ENCODE data around the gene LITAFD. TPM values are rescaled to one million over a fixed set of nuclear protein-coding genes. Genes with fewer than 3 reads are reported as not detected.

Gene LITAFD
- total and polyA plus RNA-seq, 10 of the 15 experiments (the other 5 are each of a cell fraction or from before 2014, with no cell fraction given), result not detected

DNA sequence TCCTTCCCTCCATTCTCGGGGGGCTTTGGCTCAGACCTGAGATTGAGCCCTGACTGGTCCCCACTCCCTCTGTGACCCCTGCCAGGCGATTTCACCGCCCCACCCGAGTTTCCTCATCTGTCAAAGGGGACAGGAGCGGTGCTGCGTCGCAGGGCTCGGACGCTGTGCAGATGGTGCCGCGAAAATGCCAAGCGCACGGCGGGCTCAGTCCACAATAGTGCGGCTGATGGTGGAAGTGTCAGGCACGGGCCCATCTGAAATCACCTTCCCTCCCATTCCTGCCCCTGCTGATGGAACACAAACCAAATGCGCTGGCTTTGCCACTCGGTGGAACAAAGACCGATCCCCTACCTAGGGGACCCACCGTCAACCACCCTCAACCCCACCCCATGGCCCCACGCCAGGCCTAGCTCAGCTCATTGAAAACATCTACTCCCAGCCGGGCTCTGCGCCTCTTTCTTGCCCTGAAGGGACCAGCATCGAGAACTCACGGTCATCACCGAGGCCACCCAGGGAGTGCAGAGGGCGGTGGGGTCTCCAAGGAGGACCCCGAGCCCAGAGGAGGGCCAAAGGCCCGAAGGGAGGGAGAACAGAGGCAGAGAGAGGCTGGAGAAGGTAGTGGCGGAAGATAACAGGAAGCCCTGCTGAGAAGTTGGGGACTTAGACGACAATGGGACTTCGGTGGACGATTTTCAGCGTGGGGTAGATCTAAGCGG is 14.8 kb upstream of the LITAFD start:
- Histone ChIP-seq H3K36me3 (ENCODE audit: control insufficient read depth in 2 of 2, insufficient read depth in 2 of 2, low read length in 1 of 2) (peaks cover 3 to 13% of the 10 kb centered on the region in 2 experiments; a peak in 2 of 4 replicates), H3K27me3 (replicated peaks in 1 of 2; ENCODE audit: control insufficient read depth in 2 of 2, insufficient read depth in 2 of 2, low read length in 1 of 2) (no peaks in the 10 kb centered on the region), H3K9me3 (replicated peaks; ENCODE audit: control insufficient read depth, insufficient read depth, low read length) (no peaks in the 10 kb centered on the region; the same call in 2 of the 3 replicates), H3K79me2 (ENCODE audit: control insufficient read depth, insufficient read depth, low read length) (peaks cover 58% of the 10 kb centered on the region), H3K9ac (ENCODE audit: control insufficient read depth, insufficient read depth, low read length) (peak overlapping the region; percentile 95), H3K4me3 (peak overlapping the region; percentile 95), H3K4me1 (ENCODE audit: control insufficient read depth, insufficient read depth, low read length) (peaks cover 32% of the 10 kb centered on the region), H4K20me1 (ENCODE audit: control insufficient read depth, insufficient read depth) (peaks cover 3% of the 10 kb centered on the region; the same call in 1 of the 2 replicates), H3K4me2 (ENCODE audit: control insufficient read depth, insufficient read depth) (peak overlapping the region; percentile 94), H3K27ac (ENCODE audit: control insufficient read depth, insufficient read depth) (peak overlapping the region; percentile 90), H2AFZ (ENCODE audit: control insufficient read depth, low read depth, low read length) (peak overlapping the region; percentile 26)
- no TSS peak for BruUV-seq (replicated peaks)
- intact Hi-C loops (cut with micrococcal nuclease; ENCODE audit: unreplicated experiment) (no loop called here), in situ Hi-C loops (cut with MboI) (no loop called here)
- ATAC-seq (no peak), DNase-seq (ENCODE audit: low read depth, low spot score) (no peak), FAIRE-seq (no peak)
- ChIA-PET SMC1A (ENCODE audit: uncharacterized antibody, unreplicated experiment) (interaction anchor here (2.0 kb wide), 1 partner anchor 14 kb away, joined by 6 read pairs; no protein-coding TSS in a partner anchor), RAD21 (ENCODE audit: unreplicated experiment) (interaction anchor here (0.5 to 3.1 kb wide), 4 partner anchors 10 to 1956 kb away, joined by 3 to 26 read pairs (median 4); no protein-coding TSS in a partner anchor), CTCF (interaction anchor here (3.1 kb wide), 1 partner anchor 13 kb away, joined by 30 read pairs; no protein-coding TSS in a partner anchor), POLR2A (interaction anchor here (0.6 to 2.2 kb wide), 5 partner anchors 11 to 224 kb away, joined by 4 to 8 read pairs (median 5); partner anchors contain the start of genes HAPSTR1 and TMEM186)
- WGBS (ENCODE audit: insufficient coverage, insufficient replicate concordance, low lambda C conversion rate, missing lambda C conversion rate), result 3% methylated on average over 35 of the region's 35 CpGs
- TF ChIP-seq RB1 (IDR thresholded peaks at IDR 0.05; ENCODE audit: borderline replicate concordance) (peak; percentile 19; the same call in 1 of the 2 replicates), SMAD5 (IDR thresholded peaks at IDR 0.05; ENCODE audit: low read depth) (no peak), POLR2A (IDR thresholded peaks at IDR 0.05; ENCODE audit: low read depth, low read length) (peak; percentile 48; the same call in 1 of the 2 replicates), CHD2 (IDR thresholded peaks at IDR 0.05; ENCODE audit: borderline replicate concordance, low read depth, low read length) (0 out of 2 replicates have a peak, but pooled peaks have one; percentile 30)
- TF ChIP-seq, protein P1, sequence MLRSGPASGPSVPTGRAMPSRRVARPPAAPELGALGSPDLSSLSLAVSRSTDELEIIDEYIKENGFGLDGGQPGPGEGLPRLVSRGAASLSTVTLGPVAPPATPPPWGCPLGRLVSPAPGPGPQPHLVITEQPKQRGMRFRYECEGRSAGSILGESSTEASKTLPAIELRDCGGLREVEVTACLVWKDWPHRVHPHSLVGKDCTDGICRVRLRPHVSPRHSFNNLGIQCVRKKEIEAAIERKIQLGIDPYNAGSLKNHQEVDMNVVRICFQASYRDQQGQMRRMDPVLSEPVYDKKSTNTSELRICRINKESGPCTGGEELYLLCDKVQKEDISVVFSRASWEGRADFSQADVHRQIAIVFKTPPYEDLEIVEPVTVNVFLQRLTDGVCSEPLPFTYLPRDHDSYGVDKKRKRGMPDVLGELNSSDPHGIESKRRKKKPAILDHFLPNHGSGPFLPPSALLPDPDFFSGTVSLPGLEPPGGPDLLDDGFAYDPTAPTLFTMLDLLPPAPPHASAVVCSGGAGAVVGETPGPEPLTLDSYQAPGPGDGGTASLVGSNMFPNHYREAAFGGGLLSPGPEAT (IDR thresholded peaks at IDR 0.05; ENCODE audit: low read depth), result no peak
- TF ChIP-seq, protein P2, sequence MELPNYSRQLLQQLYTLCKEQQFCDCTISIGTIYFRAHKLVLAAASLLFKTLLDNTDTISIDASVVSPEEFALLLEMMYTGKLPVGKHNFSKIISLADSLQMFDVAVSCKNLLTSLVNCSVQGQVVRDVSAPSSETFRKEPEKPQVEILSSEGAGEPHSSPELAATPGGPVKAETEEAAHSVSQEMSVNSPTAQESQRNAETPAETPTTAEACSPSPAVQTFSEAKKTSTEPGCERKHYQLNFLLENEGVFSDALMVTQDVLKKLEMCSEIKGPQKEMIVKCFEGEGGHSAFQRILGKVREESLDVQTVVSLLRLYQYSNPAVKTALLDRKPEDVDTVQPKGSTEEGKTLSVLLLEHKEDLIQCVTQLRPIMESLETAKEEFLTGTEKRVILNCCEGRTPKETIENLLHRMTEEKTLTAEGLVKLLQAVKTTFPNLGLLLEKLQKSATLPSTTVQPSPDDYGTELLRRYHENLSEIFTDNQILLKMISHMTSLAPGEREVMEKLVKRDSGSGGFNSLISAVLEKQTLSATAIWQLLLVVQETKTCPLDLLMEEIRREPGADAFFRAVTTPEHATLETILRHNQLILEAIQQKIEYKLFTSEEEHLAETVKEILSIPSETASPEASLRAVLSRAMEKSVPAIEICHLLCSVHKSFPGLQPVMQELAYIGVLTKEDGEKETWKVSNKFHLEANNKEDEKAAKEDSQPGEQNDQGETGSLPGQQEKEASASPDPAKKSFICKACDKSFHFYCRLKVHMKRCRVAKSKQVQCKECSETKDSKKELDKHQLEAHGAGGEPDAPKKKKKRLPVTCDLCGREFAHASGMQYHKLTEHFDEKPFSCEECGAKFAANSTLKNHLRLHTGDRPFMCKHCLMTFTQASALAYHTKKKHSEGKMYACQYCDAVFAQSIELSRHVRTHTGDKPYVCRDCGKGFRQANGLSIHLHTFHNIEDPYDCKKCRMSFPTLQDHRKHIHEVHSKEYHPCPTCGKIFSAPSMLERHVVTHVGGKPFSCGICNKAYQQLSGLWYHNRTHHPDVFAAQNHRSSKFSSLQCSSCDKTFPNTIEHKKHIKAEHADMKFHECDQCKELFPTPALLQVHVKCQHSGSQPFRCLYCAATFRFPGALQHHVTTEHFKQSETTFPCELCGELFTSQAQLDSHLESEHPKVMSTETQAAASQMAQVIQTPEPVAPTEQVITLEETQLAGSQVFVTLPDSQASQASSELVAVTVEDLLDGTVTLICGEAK (IDR thresholded peaks at IDR 0.05; ENCODE audit: borderline replicate concordance), result 0 out of 2 replicates have a peak, but pooled peaks have one; percentile 11
- TF ChIP-seq, protein P3, sequence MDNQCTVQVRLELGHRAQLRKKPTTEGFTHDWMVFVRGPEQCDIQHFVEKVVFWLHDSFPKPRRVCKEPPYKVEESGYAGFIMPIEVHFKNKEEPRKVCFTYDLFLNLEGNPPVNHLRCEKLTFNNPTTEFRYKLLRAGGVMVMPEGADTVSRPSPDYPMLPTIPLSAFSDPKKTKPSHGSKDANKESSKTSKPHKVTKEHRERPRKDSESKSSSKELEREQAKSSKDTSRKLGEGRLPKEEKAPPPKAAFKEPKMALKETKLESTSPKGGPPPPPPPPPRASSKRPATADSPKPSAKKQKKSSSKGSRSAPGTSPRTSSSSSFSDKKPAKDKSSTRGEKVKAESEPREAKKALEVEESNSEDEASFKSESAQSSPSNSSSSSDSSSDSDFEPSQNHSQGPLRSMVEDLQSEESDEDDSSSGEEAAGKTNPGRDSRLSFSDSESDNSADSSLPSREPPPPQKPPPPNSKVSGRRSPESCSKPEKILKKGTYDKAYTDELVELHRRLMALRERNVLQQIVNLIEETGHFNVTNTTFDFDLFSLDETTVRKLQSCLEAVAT (IDR thresholded peaks at IDR 0.05), result peak; percentile 26; the same call in 1 of the 2 replicates
